Subcutaneous adipose tissue (tissue), 4 donors: ENCODE measurements around the gene KIF21A. TPM values are rescaled to one million over a fixed set of nuclear protein-coding genes. Genes with fewer than 3 reads are reported as not detected.

ENCODE experiments used
- total RNA-seq, 4 donors: library from RNA; depleted of rRNA; stranded (reverse); fragments of >200 nt; gene quantifications; one replicate each; pipeline ENCODE4 v1.1.0, GENCODE V29; 2016
- TF ChIP-seq, protein P1 (sequence below): fragments of 450-650 bp; IDR thresholded peaks from one replicate; pipeline ENCODE4 v1.5.1; 2016; ENCODE audit warnings: low read depth, mild to moderate bottlenecking, control low read depth, antibody characterized with exemption, moderate library complexity

KIF21A gene
- total RNA-seq, 4 donors from 2014 or later, result 9.2 to 27.1 (median 20.8) TPM

DNA sequence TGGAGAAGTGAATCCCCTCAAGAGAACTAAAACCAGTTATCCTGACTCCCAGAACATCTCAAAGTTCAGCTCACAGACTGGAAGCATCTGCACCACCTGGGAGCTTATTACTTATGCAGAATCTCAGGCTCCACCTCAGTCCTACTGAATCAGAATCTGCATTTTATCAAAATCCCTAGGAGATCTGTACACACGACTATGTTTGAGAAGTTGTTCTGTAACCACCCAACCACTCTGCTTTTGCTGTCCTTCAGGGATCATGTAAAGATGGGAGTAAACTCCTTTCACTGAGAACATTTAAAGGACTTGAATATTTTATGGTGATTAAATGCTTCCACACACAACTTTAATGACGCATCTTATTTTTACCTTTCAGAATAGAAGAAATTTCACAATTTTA is 98.0 kb downstream of the KIF21A start:
- TF ChIP-seq, protein P1, sequence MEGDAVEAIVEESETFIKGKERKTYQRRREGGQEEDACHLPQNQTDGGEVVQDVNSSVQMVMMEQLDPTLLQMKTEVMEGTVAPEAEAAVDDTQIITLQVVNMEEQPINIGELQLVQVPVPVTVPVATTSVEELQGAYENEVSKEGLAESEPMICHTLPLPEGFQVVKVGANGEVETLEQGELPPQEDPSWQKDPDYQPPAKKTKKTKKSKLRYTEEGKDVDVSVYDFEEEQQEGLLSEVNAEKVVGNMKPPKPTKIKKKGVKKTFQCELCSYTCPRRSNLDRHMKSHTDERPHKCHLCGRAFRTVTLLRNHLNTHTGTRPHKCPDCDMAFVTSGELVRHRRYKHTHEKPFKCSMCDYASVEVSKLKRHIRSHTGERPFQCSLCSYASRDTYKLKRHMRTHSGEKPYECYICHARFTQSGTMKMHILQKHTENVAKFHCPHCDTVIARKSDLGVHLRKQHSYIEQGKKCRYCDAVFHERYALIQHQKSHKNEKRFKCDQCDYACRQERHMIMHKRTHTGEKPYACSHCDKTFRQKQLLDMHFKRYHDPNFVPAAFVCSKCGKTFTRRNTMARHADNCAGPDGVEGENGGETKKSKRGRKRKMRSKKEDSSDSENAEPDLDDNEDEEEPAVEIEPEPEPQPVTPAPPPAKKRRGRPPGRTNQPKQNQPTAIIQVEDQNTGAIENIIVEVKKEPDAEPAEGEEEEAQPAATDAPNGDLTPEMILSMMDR, result no peak

DNA sequence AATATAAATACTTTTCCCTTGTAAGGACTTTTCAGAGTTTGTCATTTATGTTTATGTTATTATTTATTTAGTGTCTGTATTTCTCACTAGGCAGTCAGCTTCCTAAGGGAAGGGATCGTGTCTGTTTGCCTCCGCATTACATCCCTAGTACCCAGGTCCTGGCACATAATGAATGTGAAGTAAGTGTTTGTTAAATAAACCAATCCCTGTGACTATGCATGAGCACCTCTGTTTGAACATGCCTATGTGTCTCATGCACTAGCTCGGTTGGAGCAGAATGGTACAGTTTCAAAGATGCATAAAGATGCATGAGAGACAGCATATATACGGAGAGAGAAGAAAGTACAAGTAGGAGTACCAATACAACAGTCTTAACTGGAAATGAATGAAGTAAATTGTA is 99.3 kb downstream of the KIF21A start:
- TF ChIP-seq, protein P1, result no peak

DNA sequence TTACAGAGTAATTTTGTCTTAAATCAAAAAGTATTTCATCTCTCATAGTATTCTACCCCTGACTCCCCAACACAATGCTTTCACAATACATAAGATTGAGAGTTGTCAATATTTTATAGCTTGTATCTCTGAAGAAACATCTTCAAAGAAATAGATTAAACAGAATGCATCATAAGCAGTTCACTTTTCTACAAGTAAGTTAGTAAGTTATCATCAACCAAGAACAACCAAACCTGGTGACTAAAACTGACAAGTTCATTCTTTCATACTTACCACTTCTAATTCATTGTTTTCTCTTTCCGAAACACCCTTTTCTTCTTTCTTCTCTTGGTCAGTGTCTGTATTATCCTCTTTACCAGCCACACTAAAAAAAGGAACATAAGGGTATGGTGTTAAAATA is 101.2 kb downstream of the KIF21A start:
- TF ChIP-seq, protein P1, result no peak

DNA sequence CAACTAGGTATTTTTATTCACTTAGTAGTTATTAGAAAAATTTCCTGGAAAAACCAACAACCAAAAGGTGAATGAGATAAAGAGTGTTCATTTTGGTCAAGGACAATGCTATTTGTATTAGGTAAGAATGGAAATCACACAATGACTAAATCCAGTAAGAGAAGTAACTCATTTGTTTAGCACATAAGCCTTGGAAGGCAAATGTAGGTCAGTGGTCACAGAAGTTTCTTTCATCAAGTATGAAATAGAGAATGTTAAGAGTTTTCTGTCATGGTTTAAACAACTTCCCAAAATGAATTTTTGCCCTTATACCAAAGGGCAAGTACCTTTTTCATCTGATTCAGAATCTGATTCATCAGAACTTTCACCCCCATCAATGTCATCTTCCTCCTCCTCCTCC is 101.7 kb downstream of the KIF21A start:
- TF ChIP-seq, protein P1, result no peak

DNA sequence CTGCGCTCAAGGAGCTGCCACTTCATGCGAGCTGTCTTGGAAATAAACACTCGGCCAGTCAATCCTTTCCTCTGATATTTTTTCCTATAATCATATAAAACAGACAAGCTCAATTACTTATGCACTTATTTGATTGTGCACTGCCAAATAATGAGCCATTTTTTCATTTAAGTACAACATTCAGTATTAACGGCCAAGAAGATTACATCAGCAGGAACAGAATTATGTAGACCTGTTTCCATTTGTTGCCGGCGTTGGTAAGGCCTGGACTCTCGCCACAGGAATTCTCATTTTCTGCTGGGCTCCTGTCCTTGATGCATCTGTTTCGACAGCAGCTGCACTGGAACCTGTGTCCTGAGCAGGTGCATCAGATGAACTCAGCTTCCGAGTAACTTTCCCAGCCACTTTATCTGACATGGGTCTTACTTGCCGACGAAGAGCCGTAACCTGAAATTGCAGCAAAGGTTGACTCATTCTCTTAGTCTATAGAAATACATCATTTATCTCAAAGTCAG is 110.2 kb downstream of the KIF21A start:
- TF ChIP-seq, protein P1, result no peak

DNA sequence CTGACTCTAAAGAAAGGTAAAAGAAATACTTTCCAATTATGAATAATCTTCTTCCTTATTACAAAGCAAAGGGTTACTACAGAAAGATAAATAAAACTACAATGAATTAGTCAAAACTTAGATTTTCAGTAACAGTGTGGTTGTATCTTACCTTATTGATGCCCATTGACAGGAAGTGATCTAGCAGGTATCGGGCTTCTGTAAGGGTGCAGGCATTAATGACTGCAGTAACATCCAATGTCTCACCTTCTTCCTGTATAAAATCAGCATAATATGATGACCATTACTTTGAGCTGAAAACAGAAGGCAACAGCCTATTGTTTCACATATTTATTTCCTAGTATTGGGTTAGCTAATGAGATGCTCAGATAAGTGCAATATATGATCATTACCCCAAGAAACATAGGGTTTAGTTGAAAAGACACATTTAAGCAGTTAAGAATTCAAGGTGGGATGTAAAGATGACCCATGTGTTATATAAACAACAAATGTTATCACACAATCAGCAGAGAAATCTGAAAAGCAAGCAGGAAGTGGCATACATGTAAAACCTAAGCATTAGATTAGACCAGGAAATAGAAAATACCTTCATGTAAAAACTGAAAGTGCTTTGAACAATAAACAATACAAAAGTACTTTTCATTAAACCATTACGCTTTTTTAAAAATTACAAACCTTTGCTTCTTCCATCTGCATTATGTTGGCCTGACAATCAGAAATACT is 111.2 kb downstream of the KIF21A start:
- TF ChIP-seq, protein P1, result no peak

DNA sequence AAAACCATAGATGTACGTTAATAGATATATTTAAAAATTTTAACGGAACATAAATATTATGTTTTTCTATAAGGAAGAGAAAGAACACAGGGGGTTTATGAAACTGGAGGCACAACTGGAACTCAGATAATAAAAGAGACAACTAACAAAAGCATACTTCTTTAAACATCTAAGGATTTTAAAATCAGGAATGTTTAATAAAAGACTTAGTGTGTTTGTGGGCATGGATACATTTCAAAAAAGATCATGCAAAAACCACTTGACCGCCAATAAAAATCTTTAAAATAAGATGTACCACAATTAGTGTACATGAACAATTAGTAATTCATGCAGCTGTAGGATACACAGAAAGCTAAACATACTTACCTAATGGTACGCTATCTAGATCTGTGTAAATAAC is 113.0 kb downstream of the KIF21A start:
- TF ChIP-seq, protein P1, result no peak
